ENCODE data around the gene NMD3.
"Not testable (repeated sequence)": the region's sequence is repeated elsewhere in the genome, so short reads cannot be mapped to it uniquely, and the experiment has no call there.

Gene NMD3

GRCh38 chr3:161231861-161232260 lies 10.8 kb downstream of the NMD3 start:
- DNase-seq: no peak

- DNase-seq: no peak
Measured at GRCh38 chr3:161233557-161233956, 12.4 kb downstream of the NMD3 start.

DNA sequence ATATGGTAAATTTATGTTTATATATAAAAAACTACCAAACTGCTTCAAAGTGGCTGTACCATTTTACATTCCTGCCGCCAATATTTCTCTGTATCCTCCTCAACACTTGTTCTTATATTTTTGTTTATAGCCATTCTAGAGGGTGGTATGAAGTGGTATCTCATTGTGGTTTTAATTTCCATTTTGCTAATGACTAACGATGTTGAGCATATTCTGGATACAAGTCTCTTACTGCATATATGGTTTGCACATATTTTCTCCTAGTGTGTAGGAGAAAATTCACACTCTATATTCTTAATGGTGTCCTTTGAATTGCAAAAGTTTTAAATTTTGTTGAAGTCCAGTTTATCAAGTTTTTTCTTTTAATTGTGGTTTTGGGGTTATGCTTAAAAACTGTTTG lies 15.1 kb downstream of the NMD3 start:
- no peak for DNase-seq

DNA sequence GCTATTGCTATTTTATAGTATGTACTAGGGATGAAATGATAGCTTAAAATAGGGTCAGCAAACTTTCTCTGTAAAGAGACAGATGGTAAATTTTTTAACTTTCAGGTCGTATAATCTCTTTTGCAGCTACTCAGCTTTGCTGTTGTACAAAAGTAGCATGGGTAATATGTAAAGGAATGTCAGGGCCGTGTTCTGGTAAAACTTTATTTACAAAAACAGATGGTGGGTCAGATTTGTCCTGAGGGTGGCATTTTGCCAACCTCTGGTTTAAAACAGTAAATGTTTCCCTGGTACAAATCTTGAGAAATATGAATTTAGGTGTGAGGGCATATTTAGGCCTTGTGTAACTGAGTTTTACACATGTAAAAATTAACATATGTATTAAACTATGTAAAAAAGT lies 18.6 kb downstream of the NMD3 start:
- DNase-seq: no peak

DNA sequence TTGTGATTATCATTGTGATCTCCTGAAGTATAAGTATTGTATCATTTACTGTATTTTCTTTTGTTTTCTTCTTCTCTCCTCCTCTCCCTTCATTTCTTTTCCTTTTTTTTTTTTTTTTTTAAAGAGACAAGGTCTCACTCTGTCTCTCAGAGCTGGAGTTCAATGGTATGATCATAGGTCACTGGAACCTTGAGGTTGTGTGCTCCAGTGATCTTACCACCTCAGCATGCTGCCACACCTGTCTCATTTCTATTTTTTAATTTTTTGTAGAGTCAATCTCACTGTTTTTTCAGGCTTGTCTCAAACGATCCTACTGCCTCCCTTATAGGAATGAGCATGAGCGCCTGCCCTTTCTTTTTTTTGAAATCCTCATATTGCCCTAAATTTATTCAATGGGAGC lies 23.4 kb downstream of the NMD3 start:
- no peak for DNase-seq

DNA sequence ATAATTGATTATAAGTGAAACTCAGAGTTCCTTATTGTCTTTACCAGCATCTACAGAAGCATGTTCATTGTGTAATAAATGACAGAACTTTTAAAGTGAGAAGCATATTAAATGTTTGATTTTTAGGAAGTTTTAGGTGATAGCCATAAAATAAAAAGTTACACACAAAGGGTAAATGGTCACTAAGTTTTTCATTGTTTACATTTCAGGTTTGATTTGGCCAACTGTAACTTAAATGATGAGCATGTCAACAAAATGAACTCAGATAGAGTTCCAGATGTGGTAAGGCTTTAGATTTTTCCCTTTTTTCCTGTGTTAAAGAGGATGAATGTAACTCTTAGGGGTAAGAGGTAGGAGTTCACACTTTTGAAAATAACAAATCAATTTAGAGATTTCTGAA lies 25.9 kb downstream of the NMD3 start:
- DNase-seq: no peak

DNA sequence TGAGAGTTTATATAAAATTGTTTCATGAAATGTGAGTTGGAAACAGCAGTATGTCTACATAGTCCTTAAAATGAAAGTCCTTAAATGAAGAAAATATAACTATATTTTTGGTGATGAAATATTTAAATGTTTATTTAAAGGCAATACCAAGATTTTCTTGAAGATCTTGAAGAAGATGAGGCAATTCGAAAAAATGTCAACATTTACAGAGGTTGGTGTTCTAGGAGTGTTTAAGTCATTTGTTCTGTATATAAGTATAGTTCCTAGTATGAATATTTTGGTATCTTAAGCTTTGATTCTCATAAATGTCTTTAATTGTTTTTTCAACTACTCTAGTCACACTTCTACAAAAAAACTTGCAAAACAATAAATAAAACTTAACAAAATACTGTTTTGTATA lies 29.0 kb downstream of the NMD3 start:
- no peak for DNase-seq

GRCh38 chr3:161251716-161252115 lies 30.6 kb downstream of the NMD3 start:
- no peak for DNase-seq

- no peak for DNase-seq
Measured at GRCh38 chr3:161252143-161252542, 31.0 kb downstream of the NMD3 start.

GRCh38 chr3:161253711-161254110 lies 32.6 kb downstream of the NMD3 start:
- no peak for DNase-seq

DNA sequence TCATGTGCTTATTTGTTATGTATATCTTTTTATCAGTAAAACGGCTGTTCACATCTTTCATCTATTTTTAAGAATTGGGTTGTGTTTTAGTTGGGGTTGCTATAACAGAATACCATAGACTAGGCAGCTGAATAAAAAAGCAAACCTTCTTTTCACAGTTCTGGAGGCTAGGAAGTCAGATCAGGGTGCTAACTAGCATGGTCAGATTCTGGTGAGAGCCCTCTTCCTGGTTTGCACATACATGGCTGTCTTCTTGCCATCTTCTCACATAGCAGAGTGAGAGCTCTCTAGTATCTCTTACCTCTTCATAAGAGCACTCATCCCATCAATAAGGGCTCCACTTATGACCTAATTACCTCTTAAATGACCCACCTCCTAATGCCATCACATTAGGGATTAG lies 33.8 kb downstream of the NMD3 start:
- DNase-seq: no peak

- DNase-seq: no peak
Measured at GRCh38 chr3:161263057-161263456, 41.9 kb downstream of the NMD3 start.

GRCh38 chr3:161264852-161265251 lies 43.7 kb downstream of the NMD3 start:
- DNase-seq: no peak

DNA sequence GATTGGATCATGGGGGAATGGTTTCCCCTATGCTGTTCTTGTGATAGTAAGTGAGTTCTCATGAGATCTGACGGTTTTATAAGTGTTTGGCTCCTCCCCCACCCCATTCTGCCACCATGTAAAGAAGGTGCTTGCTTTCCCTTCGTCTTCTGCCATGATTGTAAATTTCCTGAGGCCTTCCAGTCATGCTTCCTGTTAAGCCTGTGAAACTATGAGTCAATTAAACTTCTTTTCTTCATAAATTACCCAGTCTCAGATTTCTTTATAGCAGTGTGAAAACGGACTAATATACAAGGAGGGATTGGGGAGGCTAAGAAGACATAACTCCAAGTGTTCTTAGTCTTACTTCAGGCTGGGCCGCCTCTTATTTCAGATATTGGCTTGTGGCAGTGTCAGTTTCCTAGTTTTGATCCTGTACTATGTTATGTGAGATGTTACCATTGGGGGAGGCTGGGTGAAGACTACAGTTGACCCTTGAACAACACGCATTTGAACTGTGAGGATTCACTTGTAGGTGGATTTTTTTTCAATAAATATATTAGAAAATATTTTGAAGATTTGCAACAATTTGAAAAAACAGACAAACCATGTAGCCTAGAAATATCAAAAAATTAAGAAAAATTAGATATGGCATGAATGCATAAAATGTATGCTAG lies 44.9 kb downstream of the NMD3 start:
- DNase-seq: no peak

GRCh38 chr3:161266731-161267150 lies 45.6 kb downstream of the NMD3 start:
- no peak for DNase-seq

GRCh38 chr3:161267646-161268045 lies 46.5 kb downstream of the NMD3 start:
- no peak for DNase-seq

DNA sequence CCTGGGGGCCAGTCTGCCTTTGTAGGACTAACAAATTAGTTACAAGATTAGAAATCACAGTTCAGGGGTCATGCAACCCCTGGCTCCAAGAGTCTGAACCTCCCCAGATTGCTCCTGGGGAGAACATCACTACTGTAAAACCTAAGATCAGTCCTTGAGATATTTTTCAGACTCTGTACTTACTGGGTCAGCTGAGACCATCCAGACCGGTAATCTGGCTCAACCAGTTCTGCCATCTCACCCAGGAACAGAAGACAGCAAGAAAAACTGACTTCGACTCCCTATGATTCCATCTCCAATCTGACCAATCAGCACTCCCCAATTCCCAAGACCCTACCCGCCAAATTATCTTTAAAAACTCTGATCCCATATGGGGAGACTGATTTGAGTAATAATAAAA lies 47.5 kb downstream of the NMD3 start:
- DNase-seq: no peak

DNA sequence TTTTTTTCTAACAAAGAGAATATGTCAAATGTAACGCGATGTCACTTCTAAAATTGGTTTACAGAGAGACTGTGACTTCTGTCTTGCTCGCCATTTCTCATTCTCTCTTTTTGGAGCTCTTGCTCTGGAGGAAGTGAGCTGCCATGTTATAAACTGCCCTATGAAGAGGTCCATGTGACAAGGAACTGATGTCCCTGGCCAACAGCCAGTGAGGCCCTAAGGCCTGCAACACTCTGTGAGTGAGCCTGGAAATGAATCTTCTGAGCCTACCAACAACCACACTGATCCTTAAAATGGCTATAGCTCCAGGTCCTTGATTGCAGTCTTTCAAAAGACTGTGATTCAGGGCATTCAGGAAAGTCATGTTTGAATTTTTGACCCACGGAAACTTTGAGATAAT lies 49.9 kb downstream of the NMD3 start:
- no peak for DNase-seq

DNA sequence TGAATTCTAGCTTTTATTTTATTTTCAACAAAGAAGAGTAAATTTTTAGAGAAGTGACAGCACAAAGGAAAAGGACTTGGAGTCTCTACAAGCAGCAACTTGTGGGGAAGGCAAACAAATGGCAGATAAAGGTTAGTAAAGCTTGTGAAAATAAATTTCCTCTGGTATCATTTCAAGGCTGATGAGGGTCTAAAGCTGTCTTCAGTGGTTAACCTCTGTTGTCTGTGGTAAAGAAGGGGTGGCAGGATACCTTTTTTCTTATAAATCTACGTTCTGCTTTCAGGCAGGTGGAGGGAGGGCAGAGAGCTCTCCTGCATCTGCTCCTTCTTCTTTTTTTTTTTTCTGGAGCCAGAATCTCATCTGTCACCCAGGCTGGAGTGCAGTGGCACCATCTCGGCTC lies 50.5 kb downstream of the NMD3 start:
- DNase-seq: no peak

DNA sequence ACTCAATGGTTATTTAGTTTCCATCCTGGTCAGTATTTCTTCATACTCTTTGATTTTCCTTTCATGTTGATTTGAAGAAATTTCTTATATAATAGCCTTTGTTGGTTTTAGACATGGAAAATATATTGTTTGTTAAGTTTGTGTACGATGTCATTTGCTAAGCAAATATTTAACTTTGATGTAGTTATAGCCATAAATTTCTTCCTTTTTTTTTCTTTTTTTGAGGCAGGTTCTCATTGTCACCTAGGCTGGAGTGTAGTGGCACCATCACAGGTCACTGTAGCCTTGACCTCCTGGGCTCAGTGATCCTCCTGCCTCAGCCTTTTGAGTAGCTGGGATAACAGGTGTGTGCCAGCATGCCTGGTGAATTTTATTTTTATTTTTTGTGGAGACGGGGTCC lies 51.4 kb downstream of the NMD3 start:
- no peak for DNase-seq

GRCh38 chr3:161273589-161274218 lies 52.6 kb downstream of the NMD3 start:
- peak; percentile 38 for DNase-seq

DNA sequence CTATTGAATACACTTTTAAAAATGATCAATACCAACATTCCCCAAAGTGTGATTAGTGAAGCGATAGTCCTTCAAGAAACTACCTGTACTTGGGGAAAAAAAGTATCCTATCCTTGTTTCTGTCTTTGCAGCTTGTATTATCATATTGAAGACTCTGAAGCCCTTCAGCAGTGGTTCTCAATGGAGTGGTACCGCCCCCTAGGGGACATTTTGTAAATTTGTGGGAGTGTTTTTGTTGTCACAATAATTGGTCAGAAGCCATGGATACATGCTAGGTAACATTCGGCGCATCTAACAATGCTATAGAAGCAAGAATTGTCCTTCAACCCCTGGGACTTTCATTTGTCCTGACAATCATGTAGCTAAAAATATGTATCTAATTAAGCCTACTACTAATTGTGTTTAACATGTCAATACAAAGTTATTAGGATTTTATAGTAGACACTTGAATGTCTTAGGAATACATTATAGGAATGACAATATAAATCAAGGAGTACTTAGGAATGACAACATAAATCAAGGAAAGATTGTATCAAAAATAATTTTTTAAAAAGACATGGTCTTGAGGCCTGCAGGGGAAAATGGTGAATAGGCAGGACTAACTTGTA lies 53.7 kb downstream of the NMD3 start:
- DNase-seq: peak; percentile 54

GRCh38 chr3:161275919-161276318 lies 54.8 kb downstream of the NMD3 start:
- DNase-seq: no peak

DNA sequence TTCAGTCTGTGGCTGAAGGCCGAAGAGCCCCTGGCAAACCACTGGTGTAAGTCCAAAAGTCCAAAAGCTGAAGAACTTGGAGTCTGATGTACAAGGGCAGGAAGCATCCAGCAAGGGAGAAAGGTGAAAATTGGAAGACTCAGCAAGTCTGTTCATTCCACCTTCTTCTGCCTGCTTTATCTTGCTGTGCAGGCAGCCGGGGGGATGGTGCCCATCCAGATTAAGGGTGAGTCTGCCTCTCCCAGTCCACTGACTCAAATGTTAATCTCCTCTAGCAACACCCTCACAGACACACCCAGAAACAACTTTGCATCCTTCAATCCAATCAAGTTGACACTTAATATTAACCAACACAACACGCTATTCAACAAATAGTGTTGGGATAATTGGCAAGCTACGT lies 61.3 kb downstream of the NMD3 start:
- not testable (repeated sequence) for DNase-seq

DNA sequence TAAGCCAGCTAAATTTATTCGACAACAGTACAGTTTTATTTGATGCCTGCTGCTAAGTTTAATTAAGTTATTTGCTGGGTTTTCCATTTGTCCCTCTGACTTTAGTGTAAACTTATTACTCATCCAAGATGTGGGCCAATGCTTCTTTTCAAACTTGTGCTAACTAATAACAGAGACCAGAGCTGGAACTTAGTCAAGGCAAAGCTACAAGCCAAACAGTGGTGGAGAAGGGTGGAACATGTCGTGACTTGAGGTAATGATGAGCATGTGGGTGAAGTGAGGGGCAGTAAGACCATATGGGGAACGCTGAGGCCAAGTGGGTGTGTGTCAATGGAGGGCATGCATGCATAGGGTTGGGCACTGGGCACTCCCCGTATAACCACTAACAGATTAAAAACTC lies 63.9 kb downstream of the NMD3 start:
- DNase-seq: no peak

Measured in stimulated activated CD4-positive, alpha-beta T cell treated with anti-CD3 and anti-CD28 coated beads, Interleukin-15, amount 100 ng/mL, for 24 hours (primary cell).